GM12891 (cell line): ENCODE data around the gene JKAMP.

ENCODE experiments used
- PAX5 ChIP-seq: IDR thresholded peaks from 2 replicates; pipeline ENCODE4 v1.6.1; 2011; ENCODE audit warnings: low read length, moderate library complexity, mild to moderate bottlenecking; ENCODE audit not compliant: insufficient read depth, severe bottlenecking
- POLR2A ChIP-seq: IDR thresholded peaks from 2 replicates; pipeline ENCODE4 v1.6.1; 2011; ENCODE audit warnings: low read depth, low read length, control low read depth
- POLR2AphosphoS5 ChIP-seq: IDR thresholded peaks from 2 replicates; pipeline ENCODE4 v1.6.1; 2011; ENCODE audit warnings: low read depth, low read length, control low read depth
- SPI1 ChIP-seq: IDR thresholded peaks from 2 replicates; pipeline ENCODE4 v1.6.1; 2011; ENCODE audit warnings: low read depth, low read length, control low read depth
- TAF1 ChIP-seq: IDR thresholded peaks from 2 replicates; pipeline ENCODE4 v1.6.1; 2011; ENCODE audit warnings: low read depth, low read length, control low read depth

DNA sequence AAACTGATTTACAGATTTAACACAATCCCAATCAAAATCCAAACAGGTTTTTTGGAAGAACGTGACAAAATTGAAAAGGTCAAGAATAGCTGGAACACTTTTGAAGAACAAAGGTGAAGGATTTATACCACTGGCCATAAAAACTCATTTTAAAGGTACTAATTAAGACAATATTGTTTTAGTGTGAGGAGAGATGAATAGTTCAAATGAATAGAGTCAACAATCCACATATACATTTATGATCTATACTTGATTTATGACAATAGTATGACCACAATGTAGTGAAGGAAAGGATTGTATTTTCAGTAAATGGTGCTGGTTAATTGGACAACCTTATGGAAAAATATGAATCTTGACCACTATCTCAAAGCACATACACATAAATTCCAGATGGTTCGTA, 63.0 kb downstream of the JKAMP start:
- TF ChIP-seq POLR2A (no peak), SPI1 (no peak), POLR2AphosphoS5 (no peak), PAX5 (no peak), TAF1 (no peak)
